OCI-LY7 (cell line): ENCODE data around the gene FSIP1.

Experiments used
- CTCF ChIP-seq: fragments of 200-600 bp; sonication (generic); conservative IDR thresholded peaks from 2 replicates; pipeline ENCODE4 v1.5.1; 2014; ENCODE audit warnings: mild to moderate bottlenecking, antibody characterized with exemption, low read length, moderate library complexity, mixed read lengths
- EZH2phosphoT487 ChIP-seq: fragments of 200-600 bp; sonication (generic); IDR thresholded peaks from 2 replicates; pipeline ENCODE4 v1.6.1; 2018; ENCODE audit warnings: low read depth, borderline replicate concordance, mild to moderate bottlenecking, mixed run types, antibody characterized with exemption, low read length, moderate library complexity, mixed read lengths

- TF ChIP-seq CTCF (no peak), EZH2phosphoT487 (no peak)
Measured at GRCh38 chr15:39789736-39790135, 7.1 kb upstream of the FSIP1 start.
